ENCODE results near the gene B9D2. TPM values are rescaled to one million over a fixed set of nuclear protein-coding genes. Genes with fewer than 3 reads are reported as not detected.
"Not testable (repeated sequence)": the region's sequence is repeated elsewhere in the genome, so short reads cannot be mapped to it uniquely, and the experiment has no call there.

The B9D2 gene, protein sequence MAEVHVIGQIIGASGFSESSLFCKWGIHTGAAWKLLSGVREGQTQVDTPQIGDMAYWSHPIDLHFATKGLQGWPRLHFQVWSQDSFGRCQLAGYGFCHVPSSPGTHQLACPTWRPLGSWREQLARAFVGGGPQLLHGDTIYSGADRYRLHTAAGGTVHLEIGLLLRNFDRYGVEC
- total RNA-seq (2014; rRNA removed; shearing (Covaris generic)): 10.9 and 12.9 TPM in 2 replicates

DNA sequence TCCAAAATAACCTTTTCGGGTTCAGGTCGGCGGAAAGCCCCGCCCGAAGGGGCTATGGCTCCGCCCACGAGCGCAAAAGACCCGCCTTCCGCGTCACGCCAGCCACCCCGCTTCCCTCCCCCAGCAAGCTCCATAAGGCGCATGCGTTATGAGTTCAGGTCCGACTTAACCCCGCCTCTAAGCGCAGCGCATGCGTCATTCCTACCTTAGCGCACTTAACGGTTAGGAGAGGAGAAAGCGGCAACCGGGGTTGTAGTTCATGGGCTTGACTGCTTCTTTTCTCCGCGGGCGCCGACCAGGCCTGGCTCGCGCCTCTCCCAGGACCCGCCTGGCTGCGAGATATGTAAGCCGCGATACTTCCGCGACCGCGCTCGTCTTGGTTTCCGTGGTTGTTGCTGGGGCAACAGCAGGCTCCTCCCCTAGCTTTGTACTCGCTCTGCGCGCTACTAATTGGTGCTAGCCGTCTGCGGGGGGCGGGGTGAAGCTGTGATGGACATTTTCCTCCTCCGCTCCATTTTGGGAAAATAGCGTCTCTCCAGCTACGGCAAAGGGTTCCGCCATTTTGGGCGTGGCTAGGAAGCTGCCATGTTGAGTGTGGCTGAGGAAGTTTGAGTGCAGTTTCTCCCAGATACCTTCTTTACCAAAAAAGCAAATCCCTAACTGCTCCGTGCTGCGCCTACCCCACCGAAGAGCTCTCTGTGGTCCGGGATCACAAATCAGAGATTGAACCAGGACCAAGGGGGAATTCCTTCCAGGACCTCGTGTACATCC lies at the start of gene B9D2:
Gene B9D2, minus strand, starts transcription at position 397 of the 771 bp plus-strand sequence. CDS start 630 bp downstream, outside the sequence.
- peak; percentile 98 for DNase-seq (ENCODE audit: low read depth)

DNA sequence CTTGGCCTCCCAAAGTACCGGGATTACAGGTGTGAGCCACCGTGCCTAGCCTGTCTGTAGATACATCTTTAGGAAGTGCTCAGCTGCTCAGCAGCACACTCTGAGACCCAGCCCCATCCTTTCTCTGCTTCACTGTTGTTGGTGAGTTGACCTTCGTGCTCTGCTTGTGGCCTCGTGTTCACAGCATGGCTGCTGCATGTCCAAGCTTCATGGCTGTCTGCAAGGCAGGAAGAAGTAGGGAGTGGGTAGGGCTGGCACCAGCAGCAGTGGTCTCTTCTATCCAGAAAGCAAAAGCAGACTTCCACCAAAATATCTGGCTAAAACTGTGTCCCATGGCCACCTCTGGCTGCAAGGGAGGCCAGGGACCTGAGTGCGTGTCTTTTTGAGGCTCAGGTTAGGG lies 49.0 kb upstream of the B9D2 start:
- no peak for DNase-seq (ENCODE audit: low read depth)

DNA sequence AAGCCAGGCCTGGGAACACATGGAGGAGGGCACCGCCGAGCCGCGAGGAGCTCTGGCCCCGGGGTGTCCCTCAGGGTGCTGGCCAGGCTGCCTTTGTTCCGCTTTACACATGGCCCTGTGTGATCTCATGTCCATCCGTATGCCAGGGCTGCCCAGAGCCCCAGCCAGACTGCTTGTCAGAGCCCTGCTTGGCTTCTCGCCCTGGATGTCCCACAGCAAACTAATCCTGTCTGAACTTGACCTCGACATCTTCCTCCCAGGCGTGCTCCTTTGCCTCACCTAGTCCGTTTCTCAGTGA lies 48.0 kb upstream of the B9D2 start:
- peak; percentile 9 for DNase-seq (ENCODE audit: low read depth)

DNA sequence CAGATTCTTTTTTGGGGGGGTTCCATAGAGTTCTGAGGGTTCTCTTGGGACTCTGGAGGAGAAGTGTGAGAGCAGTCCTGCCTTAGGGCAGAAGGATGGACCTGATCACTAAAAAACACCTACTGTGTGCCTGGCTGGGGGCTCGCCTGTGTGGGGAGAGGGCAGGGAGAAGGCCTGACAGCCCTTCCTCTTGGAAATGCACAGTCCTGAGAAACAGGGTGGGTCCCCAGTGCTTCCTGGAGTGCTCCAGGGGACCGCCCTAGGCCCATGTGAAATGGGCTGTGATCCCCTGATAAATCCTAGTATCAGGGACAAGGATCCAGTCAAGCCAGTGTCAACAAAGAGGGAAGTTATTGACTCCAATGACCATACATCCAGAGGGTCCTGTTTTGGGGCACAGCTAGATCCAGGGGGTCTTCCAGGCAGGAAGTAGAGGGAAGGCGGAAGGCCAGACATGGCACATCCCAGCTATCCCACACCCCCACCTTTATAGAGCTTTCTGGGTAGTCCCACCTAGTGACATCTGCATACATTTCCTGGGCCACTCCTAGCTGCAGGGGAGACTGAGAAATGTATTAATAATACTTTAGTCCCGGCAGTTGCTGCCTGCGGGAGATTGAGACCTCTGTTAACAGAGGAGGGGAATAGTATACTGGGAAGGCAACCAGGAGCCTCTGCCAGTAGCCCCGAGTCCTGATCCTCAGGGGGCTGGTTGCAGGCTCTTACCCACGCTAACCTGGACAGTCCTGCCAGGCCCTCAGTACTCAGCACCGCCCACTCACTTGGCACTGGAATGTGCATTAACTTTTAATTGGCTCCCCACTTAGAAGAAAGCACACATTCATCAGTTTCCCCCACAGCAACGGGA lies 47.4 kb upstream of the B9D2 start:
- no peak for DNase-seq (ENCODE audit: low read depth)

DNA sequence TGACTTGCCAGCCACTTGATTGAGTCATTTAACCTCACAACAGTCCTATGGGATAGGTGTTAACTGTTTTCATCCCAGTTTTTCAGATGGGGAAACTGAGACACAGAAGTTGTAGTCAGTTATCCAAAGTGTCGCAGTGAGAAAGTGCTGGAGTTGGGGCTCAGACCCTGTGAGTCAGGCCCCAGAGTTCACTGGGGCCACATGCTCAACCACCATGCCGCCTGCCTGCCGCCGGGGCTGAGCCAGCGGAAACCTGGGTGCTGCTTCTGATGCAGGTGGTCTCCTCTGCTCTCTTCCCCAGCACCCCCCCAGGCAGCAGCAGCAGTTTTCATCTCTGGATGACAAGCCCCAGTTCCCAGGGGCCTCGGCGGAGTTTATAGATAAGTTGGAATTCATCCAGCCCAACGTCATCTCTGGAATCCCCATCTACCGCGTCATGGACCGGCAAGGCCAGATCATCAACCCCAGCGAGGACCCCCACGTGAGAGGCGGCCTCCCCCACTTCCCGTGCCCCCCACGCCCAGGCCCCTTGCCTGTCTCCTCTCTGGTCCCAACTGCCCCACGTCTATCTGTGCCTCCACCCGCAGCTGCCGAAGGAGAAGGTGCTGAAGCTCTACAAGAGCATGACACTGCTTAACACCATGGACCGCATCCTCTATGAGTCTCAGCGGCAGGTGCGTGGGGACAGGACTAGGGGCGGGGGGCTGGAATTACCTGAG lies 46.5 kb upstream of the B9D2 start:
- DNase-seq (ENCODE audit: low read depth): no peak

DNA sequence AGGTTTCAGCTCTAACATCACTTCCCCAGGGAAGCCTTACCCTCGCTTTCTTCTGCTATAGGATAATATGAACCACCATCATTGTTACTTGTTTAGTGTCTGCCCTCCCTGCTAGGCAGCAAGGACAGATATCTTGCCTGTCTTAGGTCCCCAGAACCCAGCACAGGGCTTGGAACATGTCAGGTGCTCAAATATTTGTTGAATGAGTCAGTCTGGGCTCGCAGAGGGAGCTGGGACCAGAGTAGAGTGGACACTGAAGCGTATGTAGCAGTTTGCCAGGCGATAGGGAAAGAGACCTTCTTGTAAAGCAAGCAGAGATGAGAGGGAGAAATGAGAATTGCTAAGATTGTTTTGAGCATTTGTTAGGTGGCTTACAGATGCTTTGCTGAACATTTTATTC lies 45.3 kb upstream of the B9D2 start:
- DNase-seq (ENCODE audit: low read depth): peak; percentile 74

- not testable (repeated sequence) for DNase-seq (ENCODE audit: low read depth)
These were observed 44.9 kb upstream of the B9D2 start for GRCh38 chr19:41408846-41409245.

GRCh38 chr19:41408256-41408655 lies 44.3 kb upstream of the B9D2 start:
- no peak for DNase-seq (ENCODE audit: low read depth)

GRCh38 chr19:41407271-41407670 lies 43.3 kb upstream of the B9D2 start:
- DNase-seq (ENCODE audit: low read depth): no peak

- DNase-seq (ENCODE audit: low read depth): no peak
These were observed 41.8 kb upstream of the B9D2 start for GRCh38 chr19:41405776-41406175.

DNA sequence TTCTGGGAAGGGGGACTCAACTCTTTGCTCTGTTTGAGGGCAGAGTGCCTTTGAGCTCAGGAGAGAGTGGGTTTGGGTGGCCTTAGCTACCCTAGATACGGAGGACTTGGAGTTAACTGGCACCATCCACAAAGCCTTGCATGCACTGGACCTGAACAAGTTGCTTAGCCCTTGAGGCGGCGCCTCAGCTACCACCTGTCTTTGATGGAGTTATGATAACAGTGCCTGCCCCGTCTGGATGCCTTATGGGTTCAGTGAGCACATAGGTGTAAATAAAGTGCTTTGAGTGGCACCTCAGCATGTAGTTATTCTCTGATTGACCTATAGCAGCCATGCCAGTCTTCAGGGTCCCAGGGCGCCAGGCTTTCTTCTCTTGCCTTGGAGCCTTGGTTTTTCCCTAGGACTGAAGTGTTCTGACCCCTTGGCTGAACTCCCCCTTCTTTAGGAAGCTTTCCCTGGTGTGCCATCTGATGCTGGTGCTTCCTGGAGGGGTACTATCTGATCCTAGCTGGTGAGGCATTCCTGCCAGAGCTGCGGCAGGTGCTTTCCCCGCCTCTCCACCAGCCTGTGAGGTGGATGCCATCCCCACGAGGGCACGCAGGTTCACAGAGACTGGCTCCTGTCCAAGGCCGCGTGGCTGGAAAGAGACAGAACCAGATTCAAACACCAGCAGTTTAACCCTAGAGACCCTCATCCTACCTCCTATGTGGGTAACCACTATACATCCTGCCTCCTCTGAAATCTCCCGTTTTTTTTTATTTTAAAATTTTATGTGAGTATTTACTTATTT lies 39.4 kb upstream of the B9D2 start:
- no peak for DNase-seq (ENCODE audit: low read depth)

DNA sequence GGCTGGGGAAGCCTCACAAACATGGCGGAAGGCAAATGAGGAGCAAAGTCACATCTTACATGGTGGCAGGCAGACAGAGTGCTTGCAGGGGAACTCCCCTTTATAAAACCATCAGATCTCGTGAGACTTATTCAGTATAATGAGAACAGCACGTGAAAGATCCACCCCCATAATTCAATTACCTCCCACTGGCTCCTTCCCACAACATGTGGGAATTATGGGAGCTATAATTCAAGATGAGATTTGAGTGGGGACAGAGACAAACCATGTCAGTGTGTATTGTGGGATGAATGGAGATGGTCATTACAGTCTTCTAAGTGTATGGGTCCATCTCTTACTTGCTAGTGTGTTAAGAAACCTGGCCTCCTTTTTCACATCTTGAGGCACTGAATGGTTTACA lies 38.1 kb upstream of the B9D2 start:
- no peak for DNase-seq (ENCODE audit: low read depth)

- no peak for DNase-seq (ENCODE audit: low read depth)
These were observed 37.5 kb upstream of the B9D2 start for GRCh38 chr19:41401483-41401882.

DNA sequence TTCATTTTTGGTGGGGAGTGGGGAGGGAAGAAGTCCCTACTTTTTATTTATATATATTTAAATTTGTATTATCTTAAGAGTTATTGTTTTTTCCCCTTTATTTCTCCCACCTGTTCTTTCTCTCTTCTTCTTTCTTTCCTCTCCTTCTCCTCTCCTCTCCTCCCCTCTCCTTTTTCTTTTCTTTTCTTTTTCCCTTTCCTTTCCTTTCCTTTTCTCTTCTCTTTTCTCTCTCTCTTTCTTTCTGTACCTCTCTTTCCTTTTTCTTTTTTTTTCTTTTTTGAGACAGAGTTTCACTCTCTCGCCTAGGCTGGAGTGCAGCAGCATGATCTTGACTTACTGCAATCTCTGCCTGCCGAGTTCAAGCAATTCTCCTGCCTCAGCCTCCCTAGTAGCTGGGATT lies 35.6 kb upstream of the B9D2 start:
- DNase-seq (ENCODE audit: low read depth): no peak

- DNase-seq (ENCODE audit: low read depth): no peak
These were observed 35.1 kb upstream of the B9D2 start for GRCh38 chr19:41399091-41399490.

- DNase-seq (ENCODE audit: low read depth): no peak
These were observed 34.6 kb upstream of the B9D2 start for GRCh38 chr19:41398598-41398997.

DNA sequence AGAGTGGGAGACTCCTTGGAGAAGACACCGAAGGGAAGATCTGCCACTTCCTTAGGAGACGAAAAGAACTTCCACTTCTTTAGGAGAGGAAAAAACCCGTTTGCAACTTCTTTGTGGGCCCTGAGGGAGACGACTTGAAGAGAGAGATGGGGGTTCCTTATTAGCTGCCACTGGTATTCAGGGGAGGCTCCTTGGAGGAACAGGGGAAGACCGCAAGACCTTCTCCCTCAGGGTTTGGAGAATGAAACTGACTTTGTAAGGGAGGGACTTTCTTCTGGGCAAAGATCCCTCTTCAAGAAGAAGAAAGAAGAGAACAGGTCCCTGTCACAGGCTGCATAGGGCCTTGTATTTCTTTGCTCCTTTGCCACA lies 34.1 kb upstream of the B9D2 start:
- no peak for DNase-seq (ENCODE audit: low read depth)

GRCh38 chr19:41397086-41398049 lies 33.4 kb upstream of the B9D2 start, which contains the start of the genes BCKDHA and EXOSC5:
Gene BCKDHA (plus strand): TSS chr19:41397818. CDS start chr19:41397828, 10 bp downstream.
Gene EXOSC5 (minus strand): TSS chr19:41397359. CDS start chr19:41397328, 31 bp downstream.
- peak; percentile 100 for DNase-seq (ENCODE audit: low read depth)

DNA sequence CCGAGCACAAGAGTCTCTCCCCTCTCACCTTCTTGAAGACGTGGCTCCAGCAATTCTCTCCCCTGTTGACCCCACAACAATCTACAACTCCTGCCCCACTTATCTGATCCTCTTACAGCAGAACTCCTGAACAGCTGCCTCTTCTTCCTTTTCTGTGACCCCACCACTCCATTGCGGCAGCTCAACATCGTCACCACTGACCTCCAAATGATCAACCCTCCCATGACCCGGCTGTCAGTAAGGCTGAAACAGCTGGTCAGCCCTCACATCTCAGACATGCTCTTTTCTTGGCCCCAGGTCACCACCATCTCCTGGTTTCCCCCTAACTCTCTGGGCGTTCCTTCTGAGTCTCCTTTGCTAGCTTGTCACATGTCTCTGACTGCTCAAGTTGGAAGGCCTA lies 31.4 kb upstream of the B9D2 start:
- no peak for DNase-seq (ENCODE audit: low read depth)

GRCh38 chr19:41392775-41393174 lies 28.8 kb upstream of the B9D2 start:
- DNase-seq (ENCODE audit: low read depth): no peak
